ENCODE data around the gene NRXN3. TPM values are rescaled to one million over a fixed set of nuclear protein-coding genes. Genes with fewer than 3 reads are reported as not detected.
"Not testable (repeated sequence)": the region's sequence is repeated elsewhere in the genome, so short reads cannot be mapped to it uniquely, and the experiment has no call there.

Gene NRXN3
- total RNA-seq, 1 donor from 2014 or later: 11.4 TPM

DNA sequence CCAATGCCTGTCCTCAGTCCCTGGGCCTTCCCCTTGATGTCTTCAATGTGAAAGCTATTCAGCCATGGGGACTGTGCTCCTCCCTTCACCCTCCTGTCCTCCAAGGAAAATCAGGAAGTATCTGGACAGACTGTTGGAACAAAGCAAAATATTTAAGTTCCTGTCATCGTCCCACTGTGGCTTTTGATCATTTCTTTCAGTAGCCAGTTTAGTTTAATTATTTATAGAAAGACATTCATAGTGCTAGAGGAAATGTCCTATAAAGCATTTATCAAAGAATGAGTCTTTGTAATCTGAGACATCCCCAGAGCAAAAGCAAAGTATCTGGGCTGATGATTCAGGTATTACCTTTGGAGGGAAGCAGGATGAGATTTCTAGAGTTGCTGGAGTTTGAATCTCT, 254.1 kb downstream of the NRXN3 start:
- peaks cover 8% of the 10 kb centered on the region for H3K27me3 Mint-ChIP-seq (ENCODE audit: low read depth)
- no peaks in the 10 kb centered on the region for H3K9me3 Mint-ChIP-seq
- H3K4me1 Mint-ChIP-seq: no peaks in the 10 kb centered on the region
- no peaks in the 10 kb centered on the region for H3K36me3 Mint-ChIP-seq
- DNase-seq (ENCODE audit: low spot score in 2 of 2, unreplicated experiment in 2 of 2): no peak
- no peak overlapping the region for H3K4me3 Mint-ChIP-seq
- no peak for TF ChIP-seq CTCF (IDR thresholded peaks at IDR 0.05; ENCODE audit: unreplicated experiment)
- no peak overlapping the region for H3K27ac Mint-ChIP-seq

DNA sequence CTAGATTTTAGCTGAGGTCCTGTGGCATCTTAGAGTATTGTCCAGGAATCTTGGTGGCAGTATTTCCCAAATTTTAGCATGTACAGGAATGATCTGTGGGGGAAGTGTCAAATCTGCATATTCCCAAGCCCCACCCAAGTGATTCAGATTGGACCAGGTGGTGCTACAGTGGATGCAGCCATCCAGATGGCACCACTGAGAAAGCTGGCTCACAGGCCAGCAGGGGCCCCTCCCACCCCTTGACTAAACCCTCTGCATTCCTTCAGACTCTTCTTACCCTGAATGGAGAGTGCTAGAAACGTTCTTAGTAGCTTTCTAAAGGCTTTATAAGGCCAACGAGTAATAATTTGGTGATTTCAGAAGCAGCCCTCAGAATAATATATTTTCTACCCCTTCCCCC, 255.2 kb downstream of the NRXN3 start:
- no peak for TF ChIP-seq CTCF (IDR thresholded peaks at IDR 0.05; ENCODE audit: unreplicated experiment)
- H3K4me3 Mint-ChIP-seq: no peak overlapping the region
- DNase-seq (ENCODE audit: low spot score in 2 of 2, unreplicated experiment in 2 of 2): no peak
- no peaks in the 10 kb centered on the region for H3K36me3 Mint-ChIP-seq
- peaks cover 7% of the 10 kb centered on the region for H3K27me3 Mint-ChIP-seq (ENCODE audit: low read depth)
- H3K27ac Mint-ChIP-seq: no peak overlapping the region
- H3K4me1 Mint-ChIP-seq: no peaks in the 10 kb centered on the region
- H3K9me3 Mint-ChIP-seq: no peaks in the 10 kb centered on the region

GRCh38 chr14:78425782-78426181, 255.6 kb downstream of the NRXN3 start:
- Mint-ChIP-seq H3K27ac (no peak overlapping the region), H3K36me3 (no peaks in the 10 kb centered on the region), H3K4me3 (no peak overlapping the region), H3K4me1 (no peaks in the 10 kb centered on the region), H3K27me3 (ENCODE audit: low read depth) (peaks cover 7% of the 10 kb centered on the region), H3K9me3 (no peaks in the 10 kb centered on the region)
- DNase-seq (ENCODE audit: low spot score in 2 of 2, unreplicated experiment in 2 of 2): no peak
- TF ChIP-seq CTCF (IDR thresholded peaks at IDR 0.05; ENCODE audit: unreplicated experiment): no peak

- DNase-seq (ENCODE audit: low spot score in 2 of 2, unreplicated experiment in 2 of 2): no peak
- H3K27ac Mint-ChIP-seq: no peak overlapping the region
- TF ChIP-seq CTCF (IDR thresholded peaks at IDR 0.05; ENCODE audit: unreplicated experiment): no peak
- no peaks in the 10 kb centered on the region for H3K36me3 Mint-ChIP-seq
- peaks cover 19% of the 10 kb centered on the region for H3K27me3 Mint-ChIP-seq (ENCODE audit: low read depth)
- H3K4me3 Mint-ChIP-seq: no peak overlapping the region
- no peaks in the 10 kb centered on the region for H3K9me3 Mint-ChIP-seq
- no peaks in the 10 kb centered on the region for H3K4me1 Mint-ChIP-seq
Observed at GRCh38 chr14:78432046-78432445, 261.9 kb downstream of the NRXN3 start.

GRCh38 chr14:78437448-78437847, 267.3 kb downstream of the NRXN3 start:
- H3K4me1 Mint-ChIP-seq; H3K9me3 Mint-ChIP-seq; H3K4me3 Mint-ChIP-seq; H3K27ac Mint-ChIP-seq; H3K36me3 Mint-ChIP-seq; DNase-seq (ENCODE audit: low spot score in 2 of 2, unreplicated experiment in 2 of 2): not testable (repeated sequence)
- peaks cover 25% of the 10 kb centered on the region for H3K27me3 Mint-ChIP-seq (ENCODE audit: low read depth)

GRCh38 chr14:78440356-78440894, 270.3 kb downstream of the NRXN3 start:
- no peak overlapping the region for H3K27ac Mint-ChIP-seq
- no peak for DNase-seq (ENCODE audit: low spot score in 2 of 2, unreplicated experiment in 2 of 2)
- peaks cover 20% of the 10 kb centered on the region for H3K27me3 Mint-ChIP-seq (ENCODE audit: low read depth)
- H3K36me3 Mint-ChIP-seq: no peaks in the 10 kb centered on the region
- no peak for TF ChIP-seq CTCF (IDR thresholded peaks at IDR 0.05; ENCODE audit: unreplicated experiment)
- H3K9me3 Mint-ChIP-seq: no peaks in the 10 kb centered on the region
- no peak overlapping the region for H3K4me3 Mint-ChIP-seq
- H3K4me1 Mint-ChIP-seq: no peaks in the 10 kb centered on the region

Data from mesothelial cell of epicardium (in vitro differentiated cells).